Osteoblast (primary cell): ENCODE measurements around the gene SDHA. TPM values are rescaled to one million over a fixed set of nuclear protein-coding genes. Genes with fewer than 3 reads are reported as not detected.
"Not testable (repeated sequence)": the region's sequence is repeated elsewhere in the genome, so short reads cannot be mapped to it uniquely, and the experiment has no call there.

Source experiments
- DNase-seq: peaks from one replicate; pipeline ENCODE4 v3.0.0; 2011; ENCODE audit warnings: low spot score, mixed read lengths; ENCODE audit not compliant: insufficient read length; ENCODE audit errors: missing footprints
- H2AFZ ChIP-seq: 2 replicates; pipeline ENCODE4 v1.6.0; 2011; ENCODE audit warnings: mild to moderate bottlenecking, low read length
- H3K27ac ChIP-seq: 2 replicates; pipeline ENCODE4 v1.5.1; 2011; ENCODE audit warnings: mild to moderate bottlenecking, low read depth, low read length, moderate library complexity
- H3K27me3 ChIP-seq: 2 replicates; pipeline ENCODE4 v1.6.0; 2012; ENCODE audit warnings: mild to moderate bottlenecking, control low read depth, inconsistent platforms, low read length, moderate library complexity; ENCODE audit not compliant: insufficient read depth
- H3K36me3 ChIP-seq: 2 replicates; pipeline ENCODE4 v1.5.1; 2011; ENCODE audit warnings: mild to moderate bottlenecking, low read length, control low read depth, moderate library complexity; ENCODE audit not compliant: insufficient read depth
- H3K4me1 ChIP-seq: 2 replicates; pipeline ENCODE4 v1.5.1; 2011; ENCODE audit warnings: mild to moderate bottlenecking, low read length, control low read depth, moderate library complexity; ENCODE audit not compliant: insufficient read depth
- H3K4me2 ChIP-seq: 2 replicates; pipeline ENCODE4 v1.6.0; 2011; ENCODE audit warnings: mild to moderate bottlenecking, low read length; ENCODE audit not compliant: insufficient read depth
- H3K4me3 ChIP-seq: fragments of 200-600 bp; sonication (generic); 3 replicates; pipeline ENCODE4 v1.5.1; 2012; ENCODE audit warnings: mild to moderate bottlenecking, low read length, inconsistent platforms; ENCODE audit not compliant: insufficient read depth
- H3K79me2 ChIP-seq: 2 replicates; pipeline ENCODE4 v1.6.0; 2012; ENCODE audit warnings: mild to moderate bottlenecking, low read length, control low read depth, inconsistent platforms; ENCODE audit not compliant: insufficient read depth
- H3K9me3 ChIP-seq: 2 replicates; pipeline ENCODE4 v1.5.1; 2011; ENCODE audit warnings: low read depth, low read length, control low read depth
- H4K20me1 ChIP-seq: 2 replicates; pipeline ENCODE4 v1.6.0; 2012; ENCODE audit warnings: mild to moderate bottlenecking, low read length, control low read depth; ENCODE audit not compliant: insufficient read depth
- total RNA-seq: library from RNA; depleted of rRNA; stranded (reverse); fragments of >200 nt; gene quantifications from 2 replicates; pipeline ENCODE4 v1.2.3, GENCODE V29; 2012
- TF ChIP-seq, protein P1 (sequence below): IDR thresholded peaks from 2 replicates; pipeline ENCODE4 v1.5.1; 2011; ENCODE audit warnings: mild to moderate bottlenecking, low read depth, low read length, moderate library complexity; ENCODE audit errors: extremely low read depth

SDHA gene
- total RNA-seq, 1 donor, result 83.6 TPM

GRCh38 chr5:196350-196749 is 21.8 kb upstream of the SDHA start:
- Histone ChIP-seq H3K27me3 (peaks cover 13% of the 10 kb centered on the region), H3K4me3 (no peak overlapping the region), H3K27ac (no peak overlapping the region), H3K4me2 (no peak overlapping the region), H4K20me1 (peaks cover 5% of the 10 kb centered on the region), H3K79me2 (no peaks in the 10 kb centered on the region), H3K4me1 (no peaks in the 10 kb centered on the region), H3K36me3 (no peaks in the 10 kb centered on the region), H2AFZ (no peak overlapping the region), H3K9me3 (no peaks in the 10 kb centered on the region)
- TF ChIP-seq, protein P1, sequence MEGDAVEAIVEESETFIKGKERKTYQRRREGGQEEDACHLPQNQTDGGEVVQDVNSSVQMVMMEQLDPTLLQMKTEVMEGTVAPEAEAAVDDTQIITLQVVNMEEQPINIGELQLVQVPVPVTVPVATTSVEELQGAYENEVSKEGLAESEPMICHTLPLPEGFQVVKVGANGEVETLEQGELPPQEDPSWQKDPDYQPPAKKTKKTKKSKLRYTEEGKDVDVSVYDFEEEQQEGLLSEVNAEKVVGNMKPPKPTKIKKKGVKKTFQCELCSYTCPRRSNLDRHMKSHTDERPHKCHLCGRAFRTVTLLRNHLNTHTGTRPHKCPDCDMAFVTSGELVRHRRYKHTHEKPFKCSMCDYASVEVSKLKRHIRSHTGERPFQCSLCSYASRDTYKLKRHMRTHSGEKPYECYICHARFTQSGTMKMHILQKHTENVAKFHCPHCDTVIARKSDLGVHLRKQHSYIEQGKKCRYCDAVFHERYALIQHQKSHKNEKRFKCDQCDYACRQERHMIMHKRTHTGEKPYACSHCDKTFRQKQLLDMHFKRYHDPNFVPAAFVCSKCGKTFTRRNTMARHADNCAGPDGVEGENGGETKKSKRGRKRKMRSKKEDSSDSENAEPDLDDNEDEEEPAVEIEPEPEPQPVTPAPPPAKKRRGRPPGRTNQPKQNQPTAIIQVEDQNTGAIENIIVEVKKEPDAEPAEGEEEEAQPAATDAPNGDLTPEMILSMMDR, result no peak
- DNase-seq, result peak; percentile 89

DNA sequence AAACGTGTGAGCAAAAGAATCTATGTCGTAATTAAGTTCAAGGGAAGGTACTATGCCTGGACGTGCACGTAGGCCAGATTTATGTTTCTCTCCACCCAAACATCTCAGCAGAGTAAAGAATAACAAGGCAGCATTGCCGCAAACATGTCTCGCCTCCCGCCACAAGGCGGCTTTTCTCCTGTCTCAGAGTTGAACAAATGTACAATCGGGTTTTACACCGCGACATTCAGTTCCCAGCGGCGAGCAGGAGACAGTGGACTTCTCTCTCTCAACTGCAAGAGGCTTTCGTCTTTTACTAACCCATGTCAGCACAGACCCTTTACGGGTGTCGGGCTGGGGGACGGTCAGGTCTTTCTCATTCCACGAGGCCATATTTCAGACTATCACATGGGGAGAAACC is 21.1 kb upstream of the SDHA start:
- not testable (repeated sequence) for H3K4me3 ChIP-seq, H3K79me2 ChIP-seq, H2AFZ ChIP-seq, H3K9me3 ChIP-seq, H3K4me1 ChIP-seq, H3K36me3 ChIP-seq, H3K27me3 ChIP-seq, H3K27ac ChIP-seq
- Histone ChIP-seq H3K4me2 (peak overlapping the region; percentile 16), H4K20me1 (peaks cover 10% of the 10 kb centered on the region)
- TF ChIP-seq, protein P1, result peak; percentile 17
- peak; percentile 71 for DNase-seq

GRCh38 chr5:197892-198489 is 20.1 kb upstream of the SDHA start:
- no peak overlapping the region for H3K4me3 ChIP-seq
- TF ChIP-seq, protein P1, result no peak

GRCh38 chr5:198516-199196 is 19.5 kb upstream of the SDHA start:
- peaks cover 3% of the 10 kb centered on the region for H3K27me3 ChIP-seq
- H3K9me3 ChIP-seq, result no peaks in the 10 kb centered on the region
- no peaks in the 10 kb centered on the region for H3K4me1 ChIP-seq
- H3K4me3 ChIP-seq, result no peak overlapping the region
- peaks cover 1% of the 10 kb centered on the region for H3K79me2 ChIP-seq
- no peak overlapping the region for H3K4me2 ChIP-seq
- H3K27ac ChIP-seq, result no peak overlapping the region
- DNase-seq, result peak; percentile 55
- H2AFZ ChIP-seq, result no peak overlapping the region
- H4K20me1 ChIP-seq, result peaks cover 22% of the 10 kb centered on the region
- peaks cover 2% of the 10 kb centered on the region for H3K36me3 ChIP-seq
- TF ChIP-seq, protein P1, result no peak

More at GRCh38 chr5:197892-198489, 20.1 kb upstream of the SDHA start:
- Histone ChIP-seq H2AFZ (no peak overlapping the region), H3K4me2 (no peak overlapping the region), H3K27ac (no peak overlapping the region), H4K20me1 (peaks cover 18% of the 10 kb centered on the region), H3K36me3 (no peaks in the 10 kb centered on the region), H3K27me3 (peaks cover 3% of the 10 kb centered on the region), H3K9me3 (no peaks in the 10 kb centered on the region), H3K4me1 (no peaks in the 10 kb centered on the region), H3K79me2 (no peaks in the 10 kb centered on the region)
- peak; percentile 70 for DNase-seq
